Dendritic cell treated with granulocyte-macrophage colony-stimulating factor and Interleukin-4, amounts not matched to agents 40 ng/mL and 50 ng/mL, for 4 days (primary cell): ENCODE measurements around the gene SLC20A1.

Experiments
- H3K27ac Mint-ChIP-seq: one replicate; pipeline ENCODE4 v1.8.0; 2022; ENCODE audit warnings: mild to moderate bottlenecking, mixed read lengths
- H3K27me3 Mint-ChIP-seq: one replicate; pipeline ENCODE4 v1.8.0; 2022; ENCODE audit warnings: mild to moderate bottlenecking, mixed read lengths
- H3K36me3 Mint-ChIP-seq: one replicate; pipeline ENCODE4 v1.8.0; 2022; ENCODE audit warnings: low read depth, mixed read lengths
- H3K4me1 Mint-ChIP-seq: one replicate; pipeline ENCODE4 v1.8.0; 2022; ENCODE audit warnings: low read depth, mixed read lengths
- H3K4me3 Mint-ChIP-seq: one replicate; pipeline ENCODE4 v1.8.0; 2022; ENCODE audit warnings: mild to moderate bottlenecking, moderate library complexity, mixed read lengths
- H3K9me3 Mint-ChIP-seq: one replicate; pipeline ENCODE4 v1.8.0; 2022; ENCODE audit warnings: mixed read lengths
- intact Hi-C: fragments of 100-400 bp; cut with micrococcal nuclease; formaldehyde crosslinking; loops from one replicate; pipeline ENCODE4 v1.15.0; 2022

Gene SLC20A1

GRCh38 chr2:112669667-112670066 is 23.9 kb downstream of the SLC20A1 start:
- Mint-ChIP-seq H3K4me1 (peaks cover 31% of the 10 kb centered on the region), H3K27me3 (no peaks in the 10 kb centered on the region), H3K4me3 (no peak overlapping the region), H3K9me3 (no peaks in the 10 kb centered on the region), H3K36me3 (peaks cover 13% of the 10 kb centered on the region), H3K27ac (no peak overlapping the region)
- intact Hi-C loops = loop anchor here (5.0 kb wide), 1 partner anchor 58 kb away; no protein-coding TSS in a partner anchor

- no peaks in the 10 kb centered on the region for H3K27me3 Mint-ChIP-seq
- H3K36me3 Mint-ChIP-seq = peaks cover 5% of the 10 kb centered on the region
- H3K4me3 Mint-ChIP-seq = no peak overlapping the region
- no peak overlapping the region for H3K27ac Mint-ChIP-seq
- peaks cover 30% of the 10 kb centered on the region for H3K4me1 Mint-ChIP-seq
- no peaks in the 10 kb centered on the region for H3K9me3 Mint-ChIP-seq
- intact Hi-C loops = loop anchor here (5.0 kb wide), 1 partner anchor 57 kb away; no protein-coding TSS in a partner anchor
Measured at GRCh38 chr2:112670252-112671022, 24.7 kb downstream of the SLC20A1 start.

GRCh38 chr2:112671801-112672200 is 26.1 kb downstream of the SLC20A1 start:
- Mint-ChIP-seq H3K4me3 (no peak overlapping the region), H3K36me3 (no peaks in the 10 kb centered on the region), H3K4me1 (peaks cover 20% of the 10 kb centered on the region), H3K27me3 (no peaks in the 10 kb centered on the region), H3K9me3 (no peaks in the 10 kb centered on the region), H3K27ac (no peak overlapping the region)
- intact Hi-C loops = loop anchor here (5.0 kb wide), 1 partner anchor 56 kb away; no protein-coding TSS in a partner anchor

GRCh38 chr2:112673008-112673407 is 27.3 kb downstream of the SLC20A1 start:
- no peaks in the 10 kb centered on the region for H3K27me3 Mint-ChIP-seq
- no peak overlapping the region for H3K4me3 Mint-ChIP-seq
- H3K4me1 Mint-ChIP-seq = peaks cover 18% of the 10 kb centered on the region
- no peaks in the 10 kb centered on the region for H3K36me3 Mint-ChIP-seq
- intact Hi-C loops = loop anchor here (5.0 kb wide), 1 partner anchor 54 kb away; no protein-coding TSS in a partner anchor
- H3K27ac Mint-ChIP-seq = no peak overlapping the region
- H3K9me3 Mint-ChIP-seq = no peaks in the 10 kb centered on the region

- intact Hi-C loops = loop anchor here (1.0 to 5.0 kb wide), 2 partner anchors 34 to 53 kb away; no protein-coding TSS in a partner anchor
- no peaks in the 10 kb centered on the region for H3K36me3 Mint-ChIP-seq
- no peaks in the 10 kb centered on the region for H3K9me3 Mint-ChIP-seq
- peaks cover 18% of the 10 kb centered on the region for H3K4me1 Mint-ChIP-seq
- peak overlapping the region; percentile 78 for H3K27ac Mint-ChIP-seq
- H3K27me3 Mint-ChIP-seq = no peaks in the 10 kb centered on the region
- peak overlapping the region; percentile 69 for H3K4me3 Mint-ChIP-seq
Measured at GRCh38 chr2:112674229-112674628, 28.5 kb downstream of the SLC20A1 start.

GRCh38 chr2:112679484-112679883 is 33.7 kb downstream of the SLC20A1 start:
- Mint-ChIP-seq H3K27ac (no peak overlapping the region), H3K9me3 (no peaks in the 10 kb centered on the region), H3K36me3 (no peaks in the 10 kb centered on the region), H3K4me3 (no peak overlapping the region), H3K4me1 (peaks cover 33% of the 10 kb centered on the region), H3K27me3 (no peaks in the 10 kb centered on the region)
- intact Hi-C loops = no loop called here

- intact Hi-C loops = no loop called here
- H3K4me1 Mint-ChIP-seq = peaks cover 32% of the 10 kb centered on the region
- no peaks in the 10 kb centered on the region for H3K27me3 Mint-ChIP-seq
- no peak overlapping the region for H3K27ac Mint-ChIP-seq
- no peak overlapping the region for H3K4me3 Mint-ChIP-seq
- no peaks in the 10 kb centered on the region for H3K36me3 Mint-ChIP-seq
- H3K9me3 Mint-ChIP-seq = no peaks in the 10 kb centered on the region
Measured at GRCh38 chr2:112680666-112681101, 34.9 kb downstream of the SLC20A1 start.

- Mint-ChIP-seq H3K4me1 (peaks cover 42% of the 10 kb centered on the region), H3K4me3 (no peak overlapping the region), H3K36me3 (no peaks in the 10 kb centered on the region), H3K9me3 (no peaks in the 10 kb centered on the region), H3K27ac (peak overlapping the region; percentile 50), H3K27me3 (no peaks in the 10 kb centered on the region)
- intact Hi-C loops = no loop called here
Measured at GRCh38 chr2:112682101-112682500, 36.4 kb downstream of the SLC20A1 start.

GRCh38 chr2:112683550-112684414 is 38.0 kb downstream of the SLC20A1 start:
- Mint-ChIP-seq H3K27ac (no peak overlapping the region), H3K4me3 (no peak overlapping the region), H3K27me3 (no peaks in the 10 kb centered on the region), H3K9me3 (no peaks in the 10 kb centered on the region), H3K36me3 (no peaks in the 10 kb centered on the region), H3K4me1 (peaks cover 49% of the 10 kb centered on the region)
- intact Hi-C loops = no loop called here

GRCh38 chr2:112684415-112684775 is 38.7 kb downstream of the SLC20A1 start:
- peaks cover 55% of the 10 kb centered on the region for H3K4me1 Mint-ChIP-seq
- intact Hi-C loops = no loop called here
- no peak overlapping the region for H3K27ac Mint-ChIP-seq
- no peaks in the 10 kb centered on the region for H3K27me3 Mint-ChIP-seq
- H3K4me3 Mint-ChIP-seq = no peak overlapping the region
- H3K36me3 Mint-ChIP-seq = no peaks in the 10 kb centered on the region
- no peaks in the 10 kb centered on the region for H3K9me3 Mint-ChIP-seq

GRCh38 chr2:112685271-112685884 is 39.6 kb downstream of the SLC20A1 start:
- H3K4me1 Mint-ChIP-seq = peaks cover 61% of the 10 kb centered on the region
- intact Hi-C loops = no loop called here
- H3K27me3 Mint-ChIP-seq = no peaks in the 10 kb centered on the region
- no peak overlapping the region for H3K4me3 Mint-ChIP-seq
- no peaks in the 10 kb centered on the region for H3K36me3 Mint-ChIP-seq
- H3K27ac Mint-ChIP-seq = no peak overlapping the region
- H3K9me3 Mint-ChIP-seq = no peaks in the 10 kb centered on the region

- intact Hi-C loops = no loop called here
- no peaks in the 10 kb centered on the region for H3K36me3 Mint-ChIP-seq
- H3K9me3 Mint-ChIP-seq = no peaks in the 10 kb centered on the region
- no peak overlapping the region for H3K4me3 Mint-ChIP-seq
- H3K27ac Mint-ChIP-seq = peak overlapping the region; percentile 70
- H3K4me1 Mint-ChIP-seq = peaks cover 66% of the 10 kb centered on the region
- H3K27me3 Mint-ChIP-seq = no peaks in the 10 kb centered on the region
Measured at GRCh38 chr2:112686348-112687217, 40.8 kb downstream of the SLC20A1 start.

GRCh38 chr2:112687522-112687921 is 41.8 kb downstream of the SLC20A1 start:
- no peaks in the 10 kb centered on the region for H3K27me3 Mint-ChIP-seq
- no peak overlapping the region for H3K27ac Mint-ChIP-seq
- no peak overlapping the region for H3K4me3 Mint-ChIP-seq
- intact Hi-C loops = no loop called here
- H3K4me1 Mint-ChIP-seq = peaks cover 67% of the 10 kb centered on the region
- no peaks in the 10 kb centered on the region for H3K9me3 Mint-ChIP-seq
- H3K36me3 Mint-ChIP-seq = no peaks in the 10 kb centered on the region
